Measurements from ENCODE around the gene PTPRZ1.

The PTPRZ1 gene

GRCh38 chr7:121957626-121958025 is 84.7 kb downstream of the PTPRZ1 start:
- no peak for FAIRE-seq

- FAIRE-seq: no peak
These were observed 87.7 kb downstream of the PTPRZ1 start for GRCh38 chr7:121960678-121961077.

- FAIRE-seq: no peak
These were observed 88.3 kb downstream of the PTPRZ1 start for GRCh38 chr7:121961089-121961867.

- peak; percentile 64 for FAIRE-seq
These were observed 93.4 kb downstream of the PTPRZ1 start for GRCh38 chr7:121966276-121966934.

GRCh38 chr7:121966935-121967332 is 94.0 kb downstream of the PTPRZ1 start:
- no peak for FAIRE-seq

- FAIRE-seq: no peak
These were observed 112.6 kb downstream of the PTPRZ1 start for GRCh38 chr7:121985476-121986030.

GRCh38 chr7:121992068-121992467 is 119.1 kb downstream of the PTPRZ1 start:
- FAIRE-seq: no peak

- FAIRE-seq: peak; percentile 77
These were observed 121.9 kb downstream of the PTPRZ1 start for GRCh38 chr7:121994625-121995410.

- no peak for FAIRE-seq
These were observed 133.7 kb downstream of the PTPRZ1 start for GRCh38 chr7:122006687-122007086.

- FAIRE-seq: no peak
These were observed 137.2 kb downstream of the PTPRZ1 start for GRCh38 chr7:122010116-122010515.

GRCh38 chr7:122013065-122013464 is 140.1 kb downstream of the PTPRZ1 start:
- no peak for FAIRE-seq

- FAIRE-seq: no peak
These were observed 140.7 kb downstream of the PTPRZ1 start for GRCh38 chr7:122013630-122014029.

- no peak for FAIRE-seq
These were observed 141.7 kb downstream of the PTPRZ1 start for GRCh38 chr7:122014697-122015096.

GRCh38 chr7:122018032-122018431 is 145.1 kb downstream of the PTPRZ1 start:
- FAIRE-seq: no peak

GRCh38 chr7:122027058-122027457 is 154.1 kb downstream of the PTPRZ1 start:
- FAIRE-seq: no peak

- no peak for FAIRE-seq
These were observed 160.7 kb downstream of the PTPRZ1 start for GRCh38 chr7:122033641-122034040.

- FAIRE-seq: no peak
These were observed 162.9 kb downstream of the PTPRZ1 start for GRCh38 chr7:122035876-122036275.

- FAIRE-seq: no peak
These were observed 165.2 kb downstream of the PTPRZ1 start for GRCh38 chr7:122038134-122038533.

GRCh38 chr7:122038904-122039303 is 165.9 kb downstream of the PTPRZ1 start:
- FAIRE-seq: no peak

- no peak for FAIRE-seq
These were observed 167.2 kb downstream of the PTPRZ1 start for GRCh38 chr7:122040147-122040546.

- no peak for FAIRE-seq
These were observed 173.4 kb downstream of the PTPRZ1 start for GRCh38 chr7:122046402-122046801.

GRCh38 chr7:122054393-122054792 is 181.4 kb downstream of the PTPRZ1 start:
- no peak for FAIRE-seq

GRCh38 chr7:122055073-122055472 is 182.1 kb downstream of the PTPRZ1 start:
- FAIRE-seq: no peak
